Limb (tissue), 2 donors: ENCODE measurements around the gene EP400.

ENCODE experiments used
- DNase-seq, 2 donors: peaks; one replicate each; pipeline ENCODE4 v3.0.0-alpha.2; 2016; ENCODE audit errors: extremely low spot score in 2 of 2

The EP400 gene

DNA sequence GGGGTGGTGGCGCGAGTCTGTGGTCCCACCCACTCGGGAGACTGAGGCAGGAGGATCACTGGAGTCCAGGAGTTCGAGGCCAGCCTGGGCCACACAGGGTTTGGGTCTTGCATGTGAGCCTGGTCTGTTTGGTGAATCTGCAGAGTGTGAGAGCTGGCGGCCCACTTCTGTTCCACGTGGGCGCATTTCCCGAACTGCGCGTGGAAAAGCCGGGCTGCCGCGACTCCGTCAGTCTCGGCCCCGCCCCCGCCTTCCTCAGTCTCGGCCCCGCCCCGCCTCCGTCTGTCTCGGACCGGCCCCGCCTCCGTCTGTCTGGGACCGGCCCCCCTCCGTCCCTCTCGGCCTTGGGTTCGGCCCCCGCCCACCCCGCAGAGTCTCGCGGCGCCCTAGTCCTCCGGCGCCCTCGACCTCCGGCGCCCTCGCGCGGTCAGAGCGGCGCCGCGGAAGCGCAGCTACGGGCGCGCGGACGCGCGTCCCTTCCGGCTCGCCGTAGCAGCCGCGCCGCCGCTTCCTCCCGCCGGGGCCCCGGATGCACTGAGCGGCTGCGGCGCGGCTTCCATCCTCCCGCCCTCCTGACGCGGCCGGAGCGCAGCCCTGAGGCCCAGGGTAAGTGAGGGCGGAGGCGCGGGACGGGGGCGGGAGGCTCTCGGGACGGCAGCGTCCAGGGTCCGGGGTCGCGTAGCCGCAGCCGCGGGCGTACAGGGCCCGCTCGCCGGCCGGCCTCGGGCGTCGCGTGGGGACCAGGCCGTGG lies at the start of gene EP400:
EP400 (plus strand) TSS at position 512 of the 751 bp plus-strand sequence. CDS start 10,678 bp downstream, outside the sequence.
- DNase-seq: peak; percentile 95 to 96

- DNase-seq: peak in 1 of 2 donors; percentile 30
Observed at GRCh38 chr12:131900397-131900796, 49.3 kb upstream of the EP400 start.

DNA sequence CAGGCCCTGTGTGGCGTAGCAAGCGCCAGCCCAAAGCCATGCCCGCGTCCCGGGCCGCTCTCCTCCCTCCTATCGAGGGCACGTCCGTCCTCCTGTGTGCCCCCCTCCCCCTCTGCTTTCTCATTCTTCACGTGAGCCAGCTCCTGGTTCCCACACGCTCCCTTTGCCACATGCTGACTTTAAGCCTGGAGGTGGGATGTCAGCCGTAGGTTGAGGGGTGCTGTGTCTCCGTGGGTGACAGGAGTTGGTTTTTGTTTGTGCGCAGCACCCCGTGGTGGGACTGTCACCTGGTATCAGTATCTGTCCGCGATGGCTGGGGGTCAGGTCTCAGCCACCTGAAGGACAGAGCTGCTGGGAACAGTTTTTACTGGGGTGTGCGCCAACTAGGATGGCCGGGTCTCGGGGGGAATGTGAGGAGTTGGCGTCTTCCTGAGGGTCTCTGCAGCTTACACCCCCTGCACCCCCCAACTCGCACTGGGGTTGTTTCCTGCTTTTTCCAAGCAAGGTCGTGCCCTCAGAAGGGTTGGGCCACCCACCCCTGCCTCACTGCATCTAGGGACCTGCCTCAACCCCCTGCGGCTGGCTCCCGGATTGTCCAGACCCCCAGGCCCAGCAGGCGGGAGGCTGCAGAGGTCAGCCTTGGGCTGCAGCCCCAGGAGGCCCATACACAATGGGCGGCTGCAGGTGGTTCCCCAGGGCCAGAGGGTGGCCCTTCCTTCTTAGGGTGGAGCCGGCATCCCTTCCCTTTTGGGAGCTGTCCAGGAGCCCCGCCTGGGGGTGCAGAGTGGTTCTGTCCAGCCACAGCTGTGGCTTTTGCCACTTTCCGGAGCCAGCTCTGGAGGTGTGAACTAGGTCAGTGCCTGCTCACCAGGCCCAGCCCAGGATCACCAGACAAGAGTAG lies 48.1 kb upstream of the EP400 start:
- no peak for DNase-seq

- DNase-seq: no peak
Observed at GRCh38 chr12:131902332-131903241, 47.2 kb upstream of the EP400 start.

DNA sequence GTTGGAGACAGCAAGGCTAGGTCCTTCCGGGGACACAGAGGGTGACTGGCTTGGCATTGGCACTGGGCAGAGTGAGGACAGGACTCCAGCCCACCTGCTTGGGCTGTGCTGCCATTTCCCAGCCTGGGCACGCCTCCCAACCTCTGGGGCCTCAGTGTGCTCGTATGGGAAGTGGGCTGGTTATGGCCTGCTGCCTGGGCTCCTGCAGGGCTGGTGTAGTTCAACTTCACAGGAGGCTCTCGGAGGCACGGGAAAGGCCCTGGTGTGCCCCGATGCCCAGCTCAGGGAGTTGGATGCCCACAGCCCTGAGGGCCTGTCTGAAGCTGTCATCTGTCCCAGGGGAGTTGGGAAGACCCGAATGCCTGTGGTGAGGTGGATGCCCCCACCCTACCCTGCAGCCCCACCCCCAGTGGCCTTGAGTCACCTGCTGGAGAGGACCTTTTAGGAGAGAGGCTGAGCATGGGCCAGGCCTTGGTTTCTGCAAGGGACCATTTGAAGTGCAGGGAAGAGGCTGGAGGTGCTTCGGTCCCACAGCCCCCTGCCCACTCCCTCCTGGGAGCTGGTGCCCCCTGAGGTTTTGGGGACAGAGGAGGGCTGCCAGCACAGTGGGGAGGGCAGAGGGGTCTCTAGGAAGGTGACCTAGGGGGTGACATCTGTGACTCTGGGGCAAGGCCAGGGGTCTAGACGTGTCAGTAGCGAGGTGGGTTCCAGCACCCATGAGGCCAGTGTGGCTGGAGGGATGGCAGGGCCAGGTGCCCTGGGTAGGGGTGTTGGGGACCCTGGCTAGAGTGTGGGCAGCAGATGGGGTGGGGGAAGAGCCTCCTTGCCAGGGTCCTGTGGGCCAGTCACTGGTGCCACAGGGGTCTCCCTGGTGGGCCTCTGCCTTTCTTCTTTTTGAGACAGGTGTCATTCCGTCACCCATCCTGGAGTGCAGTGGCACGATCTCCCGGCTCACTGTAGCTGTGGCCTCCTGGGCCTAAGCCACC lies 46.2 kb upstream of the EP400 start:
- DNase-seq: no peak

GRCh38 chr12:131904346-131904745 lies 45.4 kb upstream of the EP400 start:
- DNase-seq: no peak

- DNase-seq: no peak
Observed at GRCh38 chr12:131905081-131905629, 44.6 kb upstream of the EP400 start.

- no peak for DNase-seq
Observed at GRCh38 chr12:131905630-131906091, 44.1 kb upstream of the EP400 start.

DNA sequence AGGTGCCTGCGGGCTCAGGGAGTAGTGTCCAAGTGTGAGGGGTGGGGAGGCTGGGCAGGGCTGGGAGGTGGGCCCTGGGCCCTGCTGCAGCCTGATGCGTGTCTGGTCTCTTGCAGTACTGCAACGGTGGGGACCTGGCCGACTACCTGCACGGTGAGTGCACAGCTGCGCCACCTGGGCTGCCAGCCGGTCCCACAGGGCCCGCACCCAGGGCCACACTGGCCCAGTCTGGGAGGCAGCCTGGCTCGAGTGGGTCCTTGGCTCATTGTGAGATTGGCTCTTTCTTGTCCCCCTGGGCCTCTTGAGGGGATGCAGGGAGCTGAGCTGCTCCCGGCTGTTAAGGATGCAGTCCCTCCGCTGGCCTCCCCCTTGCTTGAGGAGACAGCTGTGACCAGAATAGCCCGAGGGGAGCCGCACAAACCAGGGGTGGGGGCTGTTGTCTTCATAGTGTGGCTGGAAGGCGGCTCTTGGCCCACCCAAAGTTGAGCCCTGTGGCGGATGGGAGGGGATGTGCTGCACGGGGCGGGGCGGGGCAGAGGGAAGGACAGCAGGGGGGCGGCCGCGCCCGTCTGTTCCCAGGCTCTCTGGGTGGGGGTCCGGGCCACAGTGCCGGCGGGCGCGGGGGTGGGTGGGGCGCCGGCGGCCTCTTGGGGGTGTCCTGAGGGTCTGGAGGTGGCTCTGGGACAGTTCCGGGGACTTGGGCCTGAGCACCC lies 42.2 kb upstream of the EP400 start:
- DNase-seq: peak in 1 of 2 donors; percentile 29

DNA sequence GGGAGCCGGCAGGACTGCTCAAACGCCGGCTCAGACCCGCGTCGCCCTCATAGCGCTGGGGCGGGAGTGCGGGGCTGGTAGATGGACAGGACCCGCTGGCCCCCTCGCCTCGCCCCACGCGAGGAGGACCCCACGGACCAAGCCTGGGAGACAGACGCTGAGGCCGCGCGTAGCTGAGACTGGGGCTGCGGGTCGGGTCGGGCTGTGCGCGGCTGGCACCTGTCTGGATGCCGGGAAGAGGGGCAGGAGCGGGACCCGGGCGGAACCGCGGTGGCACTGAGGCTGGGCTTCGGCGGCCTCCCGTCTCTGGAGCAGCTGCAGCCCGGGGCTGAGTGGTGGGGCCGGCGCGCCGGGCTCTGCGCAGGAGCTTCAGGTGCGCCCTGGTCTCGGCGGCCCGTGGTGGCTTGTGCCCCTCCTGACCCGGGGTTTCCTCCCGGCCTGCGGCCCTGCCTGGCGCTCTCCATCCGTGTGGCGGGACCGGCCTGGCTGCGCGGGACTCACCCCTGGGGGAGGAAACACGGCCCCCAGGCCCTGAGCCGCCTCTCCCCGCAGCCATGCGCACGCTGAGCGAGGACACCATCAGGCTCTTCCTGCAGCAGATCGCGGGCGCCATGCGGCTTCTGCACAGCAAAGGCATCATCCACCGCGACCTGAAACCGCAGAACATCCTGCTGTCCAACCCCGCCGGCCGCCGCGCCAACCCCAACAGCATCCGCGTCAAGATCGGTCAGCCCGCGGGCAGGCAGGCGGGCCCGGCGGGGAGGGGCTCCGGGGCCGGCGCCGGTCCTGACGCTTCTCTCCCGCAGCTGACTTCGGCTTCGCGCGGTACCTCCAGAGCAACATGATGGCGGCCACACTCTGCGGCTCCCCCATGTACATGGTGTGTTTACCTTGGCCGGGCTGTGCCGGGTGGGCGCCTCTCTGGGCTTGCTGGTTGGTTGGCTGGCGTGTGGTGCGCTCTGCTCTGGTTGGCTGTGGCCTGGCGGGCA lies 41.4 kb upstream of the EP400 start:
- DNase-seq: peak in 1 of 2 donors; percentile 24

DNA sequence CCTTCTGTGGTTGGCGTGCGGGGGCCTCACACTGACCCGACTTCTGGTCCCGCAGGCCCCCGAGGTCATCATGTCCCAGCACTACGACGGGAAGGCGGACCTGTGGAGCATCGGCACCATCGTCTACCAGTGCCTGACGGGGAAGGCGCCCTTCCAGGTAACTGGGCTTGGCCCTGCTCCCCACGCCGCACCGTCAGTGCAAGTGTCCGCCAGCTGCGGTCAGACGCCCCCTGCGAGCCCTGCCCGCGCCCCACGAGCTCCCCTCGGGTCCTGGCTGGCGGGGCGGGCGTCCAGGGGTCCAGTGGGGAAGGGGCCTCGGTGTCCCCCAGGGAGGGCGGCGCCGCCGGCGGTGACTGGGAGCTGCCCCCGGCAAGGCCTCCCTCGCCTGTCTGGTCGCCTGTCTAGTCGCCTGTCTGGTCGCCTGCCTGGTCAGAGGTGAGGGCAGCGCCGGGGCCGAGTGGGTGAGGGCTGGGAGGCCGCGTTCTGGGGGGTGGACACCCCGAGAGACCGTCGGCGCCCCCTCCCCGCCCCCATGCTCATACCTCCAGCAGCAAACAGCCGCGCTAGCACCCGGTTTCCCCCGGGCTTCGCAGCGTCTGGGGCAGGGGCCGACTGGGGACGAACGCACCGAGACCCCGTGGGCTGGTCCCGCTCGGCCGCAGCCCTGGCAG lies 40.5 kb upstream of the EP400 start:
- DNase-seq: peak in 1 of 2 donors; percentile 27

GRCh38 chr12:131909752-131910219 lies 40.0 kb upstream of the EP400 start:
- no peak for DNase-seq

DNA sequence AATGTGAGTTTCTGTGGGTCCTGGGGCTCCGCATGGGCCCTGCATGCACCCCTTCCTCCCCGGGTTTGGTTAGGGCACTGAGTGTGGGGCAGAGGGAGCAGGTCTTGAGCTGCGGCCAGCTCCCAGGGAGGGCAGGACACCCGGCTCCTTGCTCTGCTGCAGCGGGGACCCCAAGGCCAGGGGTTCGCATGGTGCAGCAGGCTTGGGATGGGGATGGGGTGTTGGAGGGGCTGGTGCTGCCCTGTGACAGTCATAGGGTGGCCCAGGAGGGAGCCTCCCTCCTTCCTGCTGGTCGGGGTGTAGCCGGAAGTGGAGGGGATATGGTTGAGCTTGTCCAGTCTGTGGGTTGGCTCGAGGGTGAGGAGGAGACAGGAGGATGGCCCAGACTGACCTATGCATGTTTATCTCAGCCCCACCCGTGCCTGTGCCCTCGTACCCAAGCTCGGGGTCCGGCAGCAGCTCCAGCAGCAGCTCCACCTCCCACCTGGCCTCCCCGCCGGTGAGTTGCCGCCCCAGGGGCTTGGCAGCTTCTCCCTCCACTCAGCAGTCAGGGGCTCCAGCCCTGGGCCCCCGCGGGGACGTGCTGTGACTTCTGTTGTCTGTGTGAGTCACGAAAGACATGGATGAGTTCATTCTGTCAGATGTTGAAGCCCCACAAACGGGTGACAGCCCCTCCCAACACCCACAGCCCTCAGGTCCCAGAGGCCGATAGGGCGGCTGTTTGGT lies 39.3 kb upstream of the EP400 start:
- no peak for DNase-seq

GRCh38 chr12:131911028-131911650 lies 38.6 kb upstream of the EP400 start:
- no peak for DNase-seq

DNA sequence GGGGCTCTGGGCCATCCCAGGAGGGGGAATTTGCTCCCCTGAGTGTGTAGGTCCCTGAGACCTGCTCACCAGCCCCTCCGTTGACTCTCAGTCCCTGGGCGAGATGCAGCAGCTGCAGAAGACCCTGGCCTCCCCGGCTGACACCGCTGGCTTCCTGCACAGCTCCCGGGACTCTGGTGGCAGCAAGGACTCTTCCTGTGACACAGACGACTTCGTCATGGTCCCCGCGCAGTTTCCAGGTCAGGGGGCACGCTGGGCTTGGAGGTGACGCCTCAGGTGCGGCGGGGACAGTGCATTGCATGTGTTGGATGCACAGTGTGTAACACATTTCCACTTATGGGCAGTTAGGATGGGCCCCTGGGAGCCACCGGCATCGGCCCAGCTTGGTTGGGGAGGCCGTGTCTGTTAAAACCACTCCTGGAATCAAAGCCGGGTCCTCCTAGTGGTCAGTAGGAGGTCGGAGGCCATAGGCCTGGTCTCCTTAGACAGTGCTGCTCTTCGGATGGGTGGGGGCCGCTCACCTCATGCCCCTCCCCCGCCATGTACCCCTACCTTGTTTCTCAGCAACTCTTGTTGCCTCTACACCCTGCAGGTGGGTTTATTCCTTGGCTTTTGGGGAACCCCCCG lies 37.8 kb upstream of the EP400 start:
- no peak for DNase-seq
